ENCODE measurements around the gene ULBP2.

- TF ChIP-seq, protein P1, sequence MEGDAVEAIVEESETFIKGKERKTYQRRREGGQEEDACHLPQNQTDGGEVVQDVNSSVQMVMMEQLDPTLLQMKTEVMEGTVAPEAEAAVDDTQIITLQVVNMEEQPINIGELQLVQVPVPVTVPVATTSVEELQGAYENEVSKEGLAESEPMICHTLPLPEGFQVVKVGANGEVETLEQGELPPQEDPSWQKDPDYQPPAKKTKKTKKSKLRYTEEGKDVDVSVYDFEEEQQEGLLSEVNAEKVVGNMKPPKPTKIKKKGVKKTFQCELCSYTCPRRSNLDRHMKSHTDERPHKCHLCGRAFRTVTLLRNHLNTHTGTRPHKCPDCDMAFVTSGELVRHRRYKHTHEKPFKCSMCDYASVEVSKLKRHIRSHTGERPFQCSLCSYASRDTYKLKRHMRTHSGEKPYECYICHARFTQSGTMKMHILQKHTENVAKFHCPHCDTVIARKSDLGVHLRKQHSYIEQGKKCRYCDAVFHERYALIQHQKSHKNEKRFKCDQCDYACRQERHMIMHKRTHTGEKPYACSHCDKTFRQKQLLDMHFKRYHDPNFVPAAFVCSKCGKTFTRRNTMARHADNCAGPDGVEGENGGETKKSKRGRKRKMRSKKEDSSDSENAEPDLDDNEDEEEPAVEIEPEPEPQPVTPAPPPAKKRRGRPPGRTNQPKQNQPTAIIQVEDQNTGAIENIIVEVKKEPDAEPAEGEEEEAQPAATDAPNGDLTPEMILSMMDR (conservative IDR thresholded peaks at IDR 0.05; ENCODE audit: low read depth, low read length) = no peak
- TF ChIP-seq EZH2 (IDR thresholded peaks at IDR 0.05; ENCODE audit: borderline replicate concordance, low read depth, low read length, poor library complexity, severe bottlenecking) = no peak
These were observed 6.8 kb downstream of the ULBP2 start for GRCh38 chr6:149948616-149949015.
